ENCODE measurements around the gene RAET1G.

RAET1G gene

DNA sequence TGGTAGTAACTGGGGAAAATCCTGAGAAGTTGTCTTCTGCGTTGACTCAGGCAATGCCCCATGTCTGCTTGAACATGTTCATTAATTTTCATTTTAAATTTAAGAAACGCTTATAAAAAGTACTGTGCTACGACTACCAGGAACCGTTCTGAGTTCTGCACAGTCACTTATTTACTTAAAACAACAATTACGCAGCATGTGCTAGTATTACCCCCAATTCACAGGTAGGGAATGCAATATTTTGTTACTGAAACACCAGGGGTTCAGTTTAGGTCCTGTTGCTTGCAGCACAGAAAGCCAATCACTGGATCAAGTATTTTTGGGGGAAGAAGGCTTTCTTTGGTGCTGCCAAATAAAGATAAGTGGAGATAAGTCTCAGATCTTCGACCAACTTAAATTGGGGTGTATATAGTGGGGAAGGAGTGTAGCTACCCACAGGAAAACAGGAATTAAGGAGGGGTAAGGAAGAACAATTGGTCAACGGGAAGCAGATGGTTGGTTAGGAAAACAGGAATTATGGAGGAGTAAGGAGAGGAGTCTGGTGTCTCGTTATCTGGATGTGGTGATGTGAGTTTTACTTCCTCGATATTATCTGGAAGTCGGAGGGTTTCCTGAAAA is 53.5 kb downstream of the RAET1G start:
- H3K4me3 ChIP-seq (ENCODE audit: low read depth, low read length): no peak overlapping the region
- POLR2A ChIA-PET: no interaction called here
- CTCF ChIA-PET: interaction anchor here (1.3 to 2.6 kb wide), 4 partner anchors 9 to 36 kb away, joined by 3 to 8 read pairs (median 6); no protein-coding TSS in a partner anchor
- no peak for DNase-seq (ENCODE audit: low read depth, low spot score)
- TF ChIP-seq, protein P1, sequence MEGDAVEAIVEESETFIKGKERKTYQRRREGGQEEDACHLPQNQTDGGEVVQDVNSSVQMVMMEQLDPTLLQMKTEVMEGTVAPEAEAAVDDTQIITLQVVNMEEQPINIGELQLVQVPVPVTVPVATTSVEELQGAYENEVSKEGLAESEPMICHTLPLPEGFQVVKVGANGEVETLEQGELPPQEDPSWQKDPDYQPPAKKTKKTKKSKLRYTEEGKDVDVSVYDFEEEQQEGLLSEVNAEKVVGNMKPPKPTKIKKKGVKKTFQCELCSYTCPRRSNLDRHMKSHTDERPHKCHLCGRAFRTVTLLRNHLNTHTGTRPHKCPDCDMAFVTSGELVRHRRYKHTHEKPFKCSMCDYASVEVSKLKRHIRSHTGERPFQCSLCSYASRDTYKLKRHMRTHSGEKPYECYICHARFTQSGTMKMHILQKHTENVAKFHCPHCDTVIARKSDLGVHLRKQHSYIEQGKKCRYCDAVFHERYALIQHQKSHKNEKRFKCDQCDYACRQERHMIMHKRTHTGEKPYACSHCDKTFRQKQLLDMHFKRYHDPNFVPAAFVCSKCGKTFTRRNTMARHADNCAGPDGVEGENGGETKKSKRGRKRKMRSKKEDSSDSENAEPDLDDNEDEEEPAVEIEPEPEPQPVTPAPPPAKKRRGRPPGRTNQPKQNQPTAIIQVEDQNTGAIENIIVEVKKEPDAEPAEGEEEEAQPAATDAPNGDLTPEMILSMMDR (IDR thresholded peaks at IDR 0.05; ENCODE audit: insufficient read depth, low read length, missing control alignments): no peak

DNA sequence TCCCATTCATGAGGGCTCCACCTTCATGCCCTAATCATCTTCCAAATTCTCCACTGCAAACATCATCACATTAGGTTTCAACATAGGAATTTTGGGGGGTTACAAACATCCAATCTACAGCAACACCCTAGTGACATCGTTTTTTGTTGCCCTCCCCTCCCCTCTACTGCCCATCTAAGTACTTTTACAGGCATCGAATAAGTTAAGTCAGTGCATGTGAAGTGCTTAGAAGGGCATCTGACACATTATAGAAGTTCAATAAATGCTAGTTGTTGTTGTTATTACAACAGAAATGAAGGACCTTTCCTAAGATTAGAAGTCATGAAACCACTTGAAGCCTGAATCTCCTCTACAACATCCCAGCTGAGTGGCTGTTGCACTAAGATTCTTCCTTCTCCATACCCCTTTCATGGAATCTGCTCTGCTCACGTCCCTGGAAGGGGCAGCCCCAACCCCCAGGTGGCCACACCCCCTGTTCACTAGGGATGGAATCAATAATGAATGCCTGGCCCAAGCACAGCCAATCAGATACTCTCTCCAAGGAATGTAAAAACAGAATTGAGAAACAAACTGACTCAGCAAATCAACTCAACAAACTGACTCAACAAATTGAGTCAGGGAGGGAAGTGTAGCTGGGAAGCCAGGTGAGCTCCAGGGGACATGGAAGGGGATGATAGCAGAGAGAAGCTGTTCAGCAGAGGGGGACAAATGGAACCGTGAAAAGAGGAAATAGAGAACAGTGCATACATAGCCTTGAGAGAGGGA is 54.9 kb downstream of the RAET1G start:
- TF ChIP-seq, protein P1 (IDR thresholded peaks at IDR 0.05; ENCODE audit: insufficient read depth, low read length, missing control alignments): no peak
- POLR2A ChIA-PET: no interaction called here
- CTCF ChIA-PET: interaction anchor here (1.3 to 2.6 kb wide), 3 partner anchors 10 to 29 kb away, joined by 3 to 8 read pairs (median 3); no protein-coding TSS in a partner anchor
- H3K4me3 ChIP-seq (ENCODE audit: low read depth, low read length): no peak overlapping the region
- no peak for DNase-seq (ENCODE audit: low read depth, low spot score)

Measured in AG04449 (cell line).